Caco-2 (cell line): ENCODE data around the gene GTF2F1. TPM values are rescaled to one million over a fixed set of nuclear protein-coding genes. Genes with fewer than 3 reads are reported as not detected.
"Not testable (repeated sequence)": the region's sequence is repeated elsewhere in the genome, so short reads cannot be mapped to it uniquely, and the experiment has no call there.

ENCODE experiments used
- BruUV-seq: library from RNA; stranded (reverse); fragments of 400-500 nt; replicated peaks from 2 replicates; lab custom pipeline; 2021; lab: Mats Ljungman, UMichigan
- CTCF ChIA-PET: fragments of 300-600 bp; sonication (Branson Sonifier 250); formaldehyde crosslinking; loops from one replicate; lab custom pipeline; 2022; ENCODE audit warnings: antibody characterized with exemption; lab: Charles Lee
- POLR2A ChIA-PET: fragments of 300-600 bp; sonication (Branson Sonifier 250); formaldehyde crosslinking; loops from one replicate; lab custom pipeline; 2022; ENCODE audit warnings: antibody characterized with exemption; lab: Charles Lee
- DNase-seq, 2 experiments: peaks; one replicate each; pipeline versions ENCODE4 v3.0.0 to v3.0.0-alpha.2; 2020 to 2022
- H3K27me3 ChIP-seq: replicated peaks from 2 replicates; pipeline ENCODE4 v1.6.0; 2011; ENCODE audit warnings: low read length; ENCODE audit not compliant: control insufficient read depth, insufficient read depth
- H3K36me3 ChIP-seq: 2 replicates; pipeline ENCODE4 v1.5.1; 2011; ENCODE audit warnings: low read length; ENCODE audit not compliant: control insufficient read depth, insufficient read depth
- H3K4me1 ChIP-seq: fragments of 250-450 bp; sonication (Bioruptor Pico); 2 replicates; pipeline ENCODE4 v1.5.1; 2020; ENCODE audit warnings: mild to moderate bottlenecking
- H3K4me3 ChIP-seq: 2 replicates; pipeline ENCODE4 v1.5.1; 2011; ENCODE audit warnings: low read depth, mild to moderate bottlenecking, control low read depth, low read length
- H3K9me3 ChIP-seq: fragments of 250-450 bp; sonication (Bioruptor Pico); 2 replicates; pipeline ENCODE4 v1.5.1; 2020; ENCODE audit warnings: mild to moderate bottlenecking, moderate library complexity
- H3K27ac Mint-ChIP-seq: one replicate; pipeline ENCODE4 v1.8.0; 2022; ENCODE audit warnings: mixed read lengths; ENCODE audit not compliant: unreplicated experiment
- H3K27me3 Mint-ChIP-seq: one replicate; pipeline ENCODE4 v1.8.0; 2022; ENCODE audit warnings: mixed read lengths; ENCODE audit not compliant: insufficient read depth, unreplicated experiment
- H3K36me3 Mint-ChIP-seq: one replicate; pipeline ENCODE4 v1.8.0; 2022; ENCODE audit warnings: mild to moderate bottlenecking, mixed read lengths; ENCODE audit not compliant: insufficient read depth, unreplicated experiment
- H3K4me1 Mint-ChIP-seq: one replicate; pipeline ENCODE4 v1.8.0; 2022; ENCODE audit warnings: low read depth, mixed read lengths; ENCODE audit not compliant: unreplicated experiment
- H3K4me3 Mint-ChIP-seq: one replicate; pipeline ENCODE4 v1.8.0; 2022; ENCODE audit warnings: mild to moderate bottlenecking, moderate library complexity, mixed read lengths; ENCODE audit not compliant: unreplicated experiment
- H3K9me3 Mint-ChIP-seq: one replicate; pipeline ENCODE4 v1.8.0; 2022; ENCODE audit warnings: mixed read lengths; ENCODE audit not compliant: unreplicated experiment
- intact Hi-C: fragments of 100-400 bp; cut with micrococcal nuclease; formaldehyde crosslinking; loops from one replicate; pipeline ENCODE4 v1.10.0; 2022; ENCODE audit not compliant: unreplicated experiment
- total RNA-seq: library from RNA; stranded (reverse); gene quantifications from 2 replicates; pipeline ENCODE4 v1.2.3, GENCODE V29; 2022
- TF ChIP-seq, protein P1 (sequence below), 2 experiments: fragments of 200-600 bp in 1 of 2; IDR thresholded peaks; 1 replicate in 1 of 2; 2 replicates in 1 of 2; pipeline versions ENCODE4 v1.5.1 to v1.8.0; 2011 to 2022; ENCODE audit warnings: antibody characterized with exemption in 1 of 2, control low read depth in 1 of 2, inconsistent platforms in 1 of 2, low read depth in 1 of 2, low read length in 1 of 2, mild to moderate bottlenecking in 1 of 2, moderate library complexity in 1 of 2; ENCODE audit not compliant: insufficient read depth in 1 of 2, severe bottlenecking in 1 of 2, unreplicated experiment in 1 of 2

Gene GTF2F1
- total RNA-seq, 1 experiment from 2014 or later, result 77.4 TPM

DNA sequence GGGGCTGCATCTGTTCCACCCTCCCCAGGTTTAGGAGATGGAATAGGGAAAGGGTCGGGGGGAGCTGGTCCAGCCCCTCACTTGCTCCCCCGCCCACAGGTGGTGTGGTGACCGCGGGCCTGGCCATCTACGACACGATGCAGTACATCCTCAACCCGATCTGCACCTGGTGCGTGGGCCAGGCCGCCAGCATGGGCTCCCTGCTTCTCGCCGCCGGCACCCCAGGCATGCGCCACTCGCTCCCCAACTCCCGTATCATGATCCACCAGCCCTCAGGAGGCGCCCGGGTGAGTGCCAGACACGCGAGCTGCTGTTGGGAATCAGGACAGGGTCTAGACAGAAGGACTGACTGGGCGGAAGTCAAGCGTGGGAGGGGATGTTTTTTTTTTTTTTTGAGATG, 28.6 kb downstream of the GTF2F1 start:
- Histone ChIP-seq H3K4me3 (no peak overlapping the region), H3K4me1 (no peaks in the 10 kb centered on the region), H3K36me3 (peaks cover 1% of the 10 kb centered on the region), H3K9me3 (no peaks in the 10 kb centered on the region), H3K27me3 (no peaks in the 10 kb centered on the region)
- no peak for DNase-seq
- POLR2A ChIA-PET, result interaction anchor here (1.7 kb wide), 1 partner anchor 8 kb away, joined by 11 read pairs; the partner anchor contains the start of gene ALKBH7
- H3K36me3 Mint-ChIP-seq, result peaks cover 25% of the 10 kb centered on the region
- no TSS peak for BruUV-seq
- H3K4me1 Mint-ChIP-seq, result no peaks in the 10 kb centered on the region
- H3K27me3 Mint-ChIP-seq, result no peaks in the 10 kb centered on the region
- intact Hi-C loops, result no loop called here
- no peak overlapping the region for H3K27ac Mint-ChIP-seq
- no peak overlapping the region for H3K4me3 Mint-ChIP-seq
- H3K9me3 Mint-ChIP-seq, result no peaks in the 10 kb centered on the region
- TF ChIP-seq, protein P1, sequence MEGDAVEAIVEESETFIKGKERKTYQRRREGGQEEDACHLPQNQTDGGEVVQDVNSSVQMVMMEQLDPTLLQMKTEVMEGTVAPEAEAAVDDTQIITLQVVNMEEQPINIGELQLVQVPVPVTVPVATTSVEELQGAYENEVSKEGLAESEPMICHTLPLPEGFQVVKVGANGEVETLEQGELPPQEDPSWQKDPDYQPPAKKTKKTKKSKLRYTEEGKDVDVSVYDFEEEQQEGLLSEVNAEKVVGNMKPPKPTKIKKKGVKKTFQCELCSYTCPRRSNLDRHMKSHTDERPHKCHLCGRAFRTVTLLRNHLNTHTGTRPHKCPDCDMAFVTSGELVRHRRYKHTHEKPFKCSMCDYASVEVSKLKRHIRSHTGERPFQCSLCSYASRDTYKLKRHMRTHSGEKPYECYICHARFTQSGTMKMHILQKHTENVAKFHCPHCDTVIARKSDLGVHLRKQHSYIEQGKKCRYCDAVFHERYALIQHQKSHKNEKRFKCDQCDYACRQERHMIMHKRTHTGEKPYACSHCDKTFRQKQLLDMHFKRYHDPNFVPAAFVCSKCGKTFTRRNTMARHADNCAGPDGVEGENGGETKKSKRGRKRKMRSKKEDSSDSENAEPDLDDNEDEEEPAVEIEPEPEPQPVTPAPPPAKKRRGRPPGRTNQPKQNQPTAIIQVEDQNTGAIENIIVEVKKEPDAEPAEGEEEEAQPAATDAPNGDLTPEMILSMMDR (IDR thresholded peaks at IDR 0.05; ENCODE audit: insufficient read depth in 1 of 2, low read depth in 1 of 2, low read length in 1 of 2, severe bottlenecking in 1 of 2, unreplicated experiment in 1 of 2), result no peak
- CTCF ChIA-PET, result no interaction called here

DNA sequence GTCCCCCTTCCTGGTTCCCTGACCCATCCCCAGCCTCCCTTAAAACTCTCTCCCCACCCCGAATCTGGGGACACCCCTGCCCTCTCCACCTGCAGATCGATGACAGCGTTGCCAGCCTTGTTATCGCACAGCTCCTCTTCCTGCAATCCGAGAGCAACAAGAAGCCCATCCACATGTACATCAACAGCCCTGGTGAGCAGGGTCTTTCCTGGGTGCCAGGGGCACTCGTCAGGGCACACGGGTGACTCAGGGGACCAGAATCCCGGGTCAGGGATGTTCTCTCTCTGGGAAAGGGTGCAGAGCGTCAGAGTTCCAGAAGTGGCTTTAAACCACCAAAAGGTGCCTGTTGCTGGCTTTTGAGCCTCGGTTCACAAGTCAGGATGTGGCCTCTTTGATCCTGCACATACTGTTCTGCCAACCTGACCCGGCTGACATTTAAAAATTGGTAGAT, 30.6 kb downstream of the GTF2F1 start:
- no peak for DNase-seq
- H3K27ac Mint-ChIP-seq, result peak overlapping the region; percentile 64
- Histone ChIP-seq H3K9me3 (no peaks in the 10 kb centered on the region), H3K36me3 (no peaks in the 10 kb centered on the region; the same call in none of the 2 replicates), H3K27me3 (no peaks in the 10 kb centered on the region), H3K4me1 (no peaks in the 10 kb centered on the region), H3K4me3 (peak overlapping the region; percentile 92)
- H3K27me3 Mint-ChIP-seq, result no peaks in the 10 kb centered on the region
- no peaks in the 10 kb centered on the region for H3K9me3 Mint-ChIP-seq
- peaks cover 25% of the 10 kb centered on the region for H3K36me3 Mint-ChIP-seq
- BruUV-seq, result TSS peak; percentile 65
- peak overlapping the region; percentile 79 for H3K4me3 Mint-ChIP-seq
- POLR2A ChIA-PET, result interaction anchor here (1.7 to 1.8 kb wide), 2 partner anchors 10 kb away, joined by 11 to 24 read pairs; partner anchors contain the start of gene ALKBH7
- CTCF ChIA-PET, result interaction anchor here (1.6 kb wide), 1 partner anchor 10 kb away, joined by 11 read pairs; the partner anchor contains the start of gene ALKBH7
- H3K4me1 Mint-ChIP-seq, result no peaks in the 10 kb centered on the region
- TF ChIP-seq, protein P1 (IDR thresholded peaks at IDR 0.05; ENCODE audit: insufficient read depth in 1 of 2, low read depth in 1 of 2, low read length in 1 of 2, severe bottlenecking in 1 of 2, unreplicated experiment in 1 of 2), result no peak
- intact Hi-C loops, result no loop called here

DNA sequence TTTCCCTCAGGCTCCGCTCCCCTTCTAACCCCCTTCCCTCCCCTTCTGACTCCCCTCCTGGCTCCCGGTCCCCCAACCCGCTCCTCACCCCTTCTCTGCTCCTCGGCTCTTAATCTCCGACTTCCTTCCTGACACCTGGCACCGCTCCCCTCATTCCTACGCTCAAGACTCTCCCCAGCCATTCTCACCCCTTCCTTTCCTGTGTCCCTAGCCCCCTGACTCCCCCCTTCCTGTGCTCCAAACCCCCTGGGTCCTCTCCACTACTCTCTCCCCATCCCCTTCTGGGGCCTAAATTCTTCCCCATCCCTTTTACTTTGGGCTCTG, 31.0 kb downstream of the GTF2F1 start:
- no peaks in the 10 kb centered on the region for H3K27me3 Mint-ChIP-seq
- DNase-seq, result no peak
- TF ChIP-seq, protein P1 (IDR thresholded peaks at IDR 0.05; ENCODE audit: insufficient read depth in 1 of 2, low read depth in 1 of 2, low read length in 1 of 2, severe bottlenecking in 1 of 2, unreplicated experiment in 1 of 2), result no peak
- peaks cover 25% of the 10 kb centered on the region for H3K36me3 Mint-ChIP-seq
- Histone ChIP-seq H3K4me3 (peak overlapping the region; percentile 92), H3K9me3 (no peaks in the 10 kb centered on the region), H3K27me3 (no peaks in the 10 kb centered on the region), H3K4me1 (no peaks in the 10 kb centered on the region), H3K36me3 (no peaks in the 10 kb centered on the region; the same call in none of the 2 replicates)
- peak overlapping the region; percentile 79 for H3K4me3 Mint-ChIP-seq
- no TSS peak for BruUV-seq
- POLR2A ChIA-PET, result interaction anchor here (1.8 kb wide), 1 partner anchor 11 kb away, joined by 24 read pairs; the partner anchor contains the start of gene ALKBH7
- H3K27ac Mint-ChIP-seq, result peak overlapping the region; percentile 64
- CTCF ChIA-PET, result interaction anchor here (1.6 kb wide), 1 partner anchor 11 kb away, joined by 11 read pairs; the partner anchor contains the start of gene ALKBH7
- no peaks in the 10 kb centered on the region for H3K4me1 Mint-ChIP-seq
- H3K9me3 Mint-ChIP-seq, result no peaks in the 10 kb centered on the region
- intact Hi-C loops, result no loop called here

DNA sequence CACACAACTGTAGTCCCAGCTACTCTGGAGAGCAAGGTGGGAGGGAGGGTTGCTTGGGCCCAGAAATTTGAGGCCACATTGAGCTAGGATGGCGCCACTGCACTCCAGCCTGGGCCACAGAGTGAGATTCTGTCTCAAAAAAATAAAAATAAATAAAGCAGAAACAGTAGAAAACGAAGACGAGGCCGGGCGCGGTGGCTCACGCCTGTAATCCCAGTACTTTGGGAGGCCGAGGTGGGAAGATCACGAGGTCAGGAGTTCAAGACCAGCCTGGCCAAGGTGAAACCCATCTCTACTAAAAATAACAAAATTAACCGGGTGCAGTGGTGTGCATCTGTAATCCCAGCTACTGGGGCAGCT, 32.1 kb downstream of the GTF2F1 start:
- not testable (repeated sequence) for H3K27me3 Mint-ChIP-seq, H3K27ac Mint-ChIP-seq, H3K4me1 Mint-ChIP-seq, H3K9me3 ChIP-seq, DNase-seq, H3K27me3 ChIP-seq, H3K9me3 Mint-ChIP-seq, H3K36me3 ChIP-seq, BruUV-seq, H3K4me1 ChIP-seq
- ChIA-PET CTCF (interaction anchor here (1.0 to 1.6 kb wide), 2 partner anchors 12 to 142 kb away, joined by 3 to 11 read pairs; partner anchors contain the start of gene ALKBH7), POLR2A (interaction anchor here (0.5 to 1.8 kb wide), 4 partner anchors 12 to 64 kb away, joined by 3 to 24 read pairs (median 10); partner anchors contain the start of gene ALKBH7)
- intact Hi-C loops, result loop anchor here (1.0 kb wide), 1 partner anchor 12 kb away; no protein-coding TSS in a partner anchor
- peak overlapping the region; percentile 92 for H3K4me3 ChIP-seq
- Mint-ChIP-seq H3K36me3 (peaks cover 18% of the 10 kb centered on the region), H3K4me3 (peak overlapping the region; percentile 79)

DNA sequence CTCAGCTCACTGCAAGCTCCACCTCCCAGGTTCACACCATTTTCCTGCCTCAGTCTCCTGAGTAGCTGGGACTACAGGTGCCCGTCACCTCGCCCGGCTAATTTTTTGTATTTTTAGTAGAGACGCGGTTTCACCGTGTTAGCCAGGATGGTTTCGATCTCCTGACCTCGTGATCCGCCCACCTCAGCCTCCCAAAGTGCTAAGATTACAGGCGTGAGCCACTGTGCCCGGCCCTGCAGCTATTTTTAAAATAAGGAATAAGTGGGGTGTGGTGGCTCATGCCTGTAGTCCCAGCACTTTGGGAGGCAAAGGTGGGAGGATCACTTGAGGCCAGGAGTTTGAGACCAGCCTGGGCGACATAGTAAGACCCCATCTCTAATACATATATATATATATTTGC, 32.5 kb downstream of the GTF2F1 start:
- POLR2A ChIA-PET, result interaction anchor here (1.8 kb wide), 1 partner anchor 12 kb away, joined by 24 read pairs; the partner anchor contains the start of gene ALKBH7
- intact Hi-C loops, H3K4me1 Mint-ChIP-seq, H3K27me3 ChIP-seq, BruUV-seq, H3K4me3 ChIP-seq, H3K36me3 ChIP-seq, DNase-seq, H3K4me1 ChIP-seq, H3K4me3 Mint-ChIP-seq, H3K9me3 ChIP-seq, H3K9me3 Mint-ChIP-seq, CTCF ChIA-PET, H3K27ac Mint-ChIP-seq, H3K27me3 Mint-ChIP-seq: not testable (repeated sequence)
- H3K36me3 Mint-ChIP-seq, result peaks cover 14% of the 10 kb centered on the region
